GM12891 (cell line): ENCODE measurements around the gene CALN1.

Experiments used
- POLR2A ChIP-seq: IDR thresholded peaks from 2 replicates; pipeline ENCODE4 v1.6.1; 2011; ENCODE audit warnings: low read depth, low read length, control low read depth
- POLR2AphosphoS5 ChIP-seq: IDR thresholded peaks from 2 replicates; pipeline ENCODE4 v1.6.1; 2011; ENCODE audit warnings: low read depth, low read length, control low read depth
- TAF1 ChIP-seq: IDR thresholded peaks from 2 replicates; pipeline ENCODE4 v1.6.1; 2011; ENCODE audit warnings: low read depth, low read length, control low read depth

DNA sequence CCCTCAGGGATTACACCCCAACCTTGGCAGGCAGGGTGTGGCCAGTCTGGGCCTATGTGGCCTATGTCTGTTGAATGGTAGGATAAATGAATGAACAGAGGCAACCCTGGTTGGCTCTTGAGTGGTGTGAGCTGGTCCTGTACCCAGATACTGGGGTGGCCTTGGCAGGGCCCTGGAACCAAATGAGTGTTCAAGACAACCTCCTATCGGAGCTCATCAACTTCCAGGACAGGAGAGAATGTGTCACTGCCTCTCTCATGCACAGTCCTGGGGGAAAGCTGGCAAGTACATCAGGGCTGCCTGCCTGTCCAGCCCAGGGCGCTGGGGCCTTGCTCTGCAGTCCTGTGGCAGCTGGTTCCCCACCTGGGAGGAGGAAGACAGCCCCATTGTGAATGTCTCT, 271.6 kb downstream of the CALN1 start:
- no peak for TF ChIP-seq TAF1
- TF ChIP-seq POLR2AphosphoS5: no peak
- TF ChIP-seq POLR2A: no peak
